Osteoblast (primary cell): ENCODE data around the gene ADARB2. TPM values are rescaled to one million over a fixed set of nuclear protein-coding genes. Genes with fewer than 3 reads are reported as not detected.

ENCODE experiments used
- DNase-seq: peaks from one replicate; pipeline ENCODE4 v3.0.0; 2011; ENCODE audit warnings: low spot score, mixed read lengths; ENCODE audit not compliant: insufficient read length; ENCODE audit errors: missing footprints
- H2AFZ ChIP-seq: 2 replicates; pipeline ENCODE4 v1.6.0; 2011; ENCODE audit warnings: mild to moderate bottlenecking, low read length
- H3K27ac ChIP-seq: 2 replicates; pipeline ENCODE4 v1.5.1; 2011; ENCODE audit warnings: mild to moderate bottlenecking, low read depth, low read length, moderate library complexity
- H3K27me3 ChIP-seq: 2 replicates; pipeline ENCODE4 v1.6.0; 2012; ENCODE audit warnings: mild to moderate bottlenecking, control low read depth, inconsistent platforms, low read length, moderate library complexity; ENCODE audit not compliant: insufficient read depth
- H3K36me3 ChIP-seq: 2 replicates; pipeline ENCODE4 v1.5.1; 2011; ENCODE audit warnings: mild to moderate bottlenecking, low read length, control low read depth, moderate library complexity; ENCODE audit not compliant: insufficient read depth
- H3K4me1 ChIP-seq: 2 replicates; pipeline ENCODE4 v1.5.1; 2011; ENCODE audit warnings: mild to moderate bottlenecking, low read length, control low read depth, moderate library complexity; ENCODE audit not compliant: insufficient read depth
- H3K4me2 ChIP-seq: 2 replicates; pipeline ENCODE4 v1.6.0; 2011; ENCODE audit warnings: mild to moderate bottlenecking, low read length; ENCODE audit not compliant: insufficient read depth
- H3K4me3 ChIP-seq: fragments of 200-600 bp; sonication (generic); 3 replicates; pipeline ENCODE4 v1.5.1; 2012; ENCODE audit warnings: mild to moderate bottlenecking, low read length, inconsistent platforms; ENCODE audit not compliant: insufficient read depth
- H3K79me2 ChIP-seq: 2 replicates; pipeline ENCODE4 v1.6.0; 2012; ENCODE audit warnings: mild to moderate bottlenecking, low read length, control low read depth, inconsistent platforms; ENCODE audit not compliant: insufficient read depth
- H3K9me3 ChIP-seq: 2 replicates; pipeline ENCODE4 v1.5.1; 2011; ENCODE audit warnings: low read depth, low read length, control low read depth
- H4K20me1 ChIP-seq: 2 replicates; pipeline ENCODE4 v1.6.0; 2012; ENCODE audit warnings: mild to moderate bottlenecking, low read length, control low read depth; ENCODE audit not compliant: insufficient read depth
- CTCF ChIP-seq: IDR thresholded peaks from 2 replicates; pipeline ENCODE4 v1.5.1; 2011; ENCODE audit warnings: mild to moderate bottlenecking, low read depth, low read length, moderate library complexity; ENCODE audit errors: extremely low read depth
- total RNA-seq: library from RNA; depleted of rRNA; stranded (reverse); fragments of >200 nt; gene quantifications from 2 replicates; pipeline ENCODE4 v1.2.3, GENCODE V29; 2012

ADARB2 gene
- total RNA-seq, 1 donor, result not detected

DNA sequence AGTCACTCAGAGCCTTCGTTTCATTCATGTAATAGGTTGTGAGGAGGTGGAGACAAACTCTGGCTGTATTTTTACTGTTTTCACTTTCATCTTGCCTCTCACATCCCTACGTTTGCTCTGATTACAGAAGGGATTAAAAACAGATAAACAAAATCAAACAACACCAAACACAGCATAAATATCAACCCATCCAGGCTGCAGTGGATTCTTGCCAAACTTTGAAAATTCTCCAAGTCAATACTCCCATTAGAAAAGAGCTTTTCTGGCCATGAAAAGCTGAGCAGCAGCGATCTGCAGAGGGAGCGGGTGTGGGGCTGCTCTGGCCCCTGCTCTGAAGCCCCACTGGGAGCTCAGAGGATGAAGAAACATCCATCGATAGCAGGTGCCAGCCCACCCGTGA is 397.9 kb downstream of the ADARB2 start:
- H3K4me1 ChIP-seq, result no peaks in the 10 kb centered on the region
- no peaks in the 10 kb centered on the region for H4K20me1 ChIP-seq
- no peak overlapping the region for H3K4me3 ChIP-seq
- no peaks in the 10 kb centered on the region for H3K9me3 ChIP-seq
- H2AFZ ChIP-seq, result no peak overlapping the region
- no peaks in the 10 kb centered on the region for H3K27me3 ChIP-seq
- no peaks in the 10 kb centered on the region for H3K36me3 ChIP-seq
- DNase-seq, result no peak
- H3K79me2 ChIP-seq, result no peaks in the 10 kb centered on the region
- no peak overlapping the region for H3K4me2 ChIP-seq
- no peak for TF ChIP-seq CTCF
- H3K27ac ChIP-seq, result no peak overlapping the region

DNA sequence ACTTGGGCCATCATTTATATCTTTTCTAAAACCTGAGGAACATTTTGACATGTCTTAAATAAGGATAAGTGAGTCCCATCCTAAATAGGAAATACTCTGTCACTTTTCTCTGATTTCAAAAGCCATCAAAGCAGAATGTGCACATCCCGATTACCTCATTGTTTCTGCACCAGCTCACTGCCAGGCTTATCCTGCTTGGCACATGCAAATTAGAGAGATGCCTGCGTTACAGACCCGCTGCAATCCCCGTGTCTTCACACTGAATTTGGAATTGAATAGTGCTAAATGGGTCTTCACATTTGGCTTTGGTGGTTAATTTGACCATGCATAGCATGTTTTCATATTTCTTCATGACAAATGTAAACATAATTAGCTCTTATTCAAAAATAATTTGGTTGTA is 401.7 kb downstream of the ADARB2 start:
- DNase-seq, result no peak
- Histone ChIP-seq H3K9me3 (no peaks in the 10 kb centered on the region), H3K27me3 (no peaks in the 10 kb centered on the region), H3K36me3 (no peaks in the 10 kb centered on the region), H3K79me2 (no peaks in the 10 kb centered on the region), H2AFZ (no peak overlapping the region), H4K20me1 (no peaks in the 10 kb centered on the region), H3K4me1 (no peaks in the 10 kb centered on the region), H3K4me3 (no peak overlapping the region), H3K27ac (no peak overlapping the region), H3K4me2 (no peak overlapping the region)
- no peak for TF ChIP-seq CTCF

- H3K4me1 ChIP-seq, result no peaks in the 10 kb centered on the region
- TF ChIP-seq CTCF, result no peak
- H3K9me3 ChIP-seq, result no peaks in the 10 kb centered on the region
- H2AFZ ChIP-seq, result no peak overlapping the region
- H3K27me3 ChIP-seq, result no peaks in the 10 kb centered on the region
- no peaks in the 10 kb centered on the region for H3K36me3 ChIP-seq
- no peak for DNase-seq
- no peak overlapping the region for H3K4me3 ChIP-seq
- H3K79me2 ChIP-seq, result no peaks in the 10 kb centered on the region
- no peak overlapping the region for H3K27ac ChIP-seq
- no peaks in the 10 kb centered on the region for H4K20me1 ChIP-seq
- no peak overlapping the region for H3K4me2 ChIP-seq
Observed at GRCh38 chr10:1333981-1334380, 403.3 kb downstream of the ADARB2 start.

DNA sequence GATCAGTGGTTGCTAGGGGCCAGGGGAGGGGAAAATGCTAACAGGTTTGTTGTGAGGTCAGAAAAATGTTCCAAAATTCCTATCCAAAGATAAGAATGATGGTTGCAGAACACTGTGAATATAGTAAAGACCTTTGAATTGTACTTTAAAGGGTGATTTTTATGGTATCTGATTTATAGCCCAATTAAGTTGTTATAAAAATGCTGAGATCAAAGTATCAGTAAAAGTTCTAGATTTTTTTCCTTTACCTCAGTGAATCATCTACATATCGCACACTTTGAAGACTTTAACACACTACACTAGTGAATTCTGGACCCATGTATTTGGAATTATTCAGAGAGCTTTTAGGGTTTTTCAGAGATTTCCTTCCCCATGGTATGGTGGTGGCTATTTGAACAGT is 405.8 kb downstream of the ADARB2 start:
- Histone ChIP-seq H2AFZ (no peak overlapping the region), H3K27ac (no peak overlapping the region), H3K4me3 (no peak overlapping the region), H3K9me3 (no peaks in the 10 kb centered on the region), H3K4me1 (no peaks in the 10 kb centered on the region), H3K79me2 (no peaks in the 10 kb centered on the region), H3K27me3 (no peaks in the 10 kb centered on the region), H4K20me1 (no peaks in the 10 kb centered on the region), H3K36me3 (no peaks in the 10 kb centered on the region), H3K4me2 (no peak overlapping the region)
- TF ChIP-seq CTCF, result no peak
- no peak for DNase-seq
